ENCODE data around the gene PPP1R14D. TPM values are rescaled to one million over a fixed set of nuclear protein-coding genes. Genes with fewer than 3 reads are reported as not detected.

The PPP1R14D gene
- total RNA-seq, 4 donors from 2014 or later = 0.51 TPM; not detected in 3

DNA sequence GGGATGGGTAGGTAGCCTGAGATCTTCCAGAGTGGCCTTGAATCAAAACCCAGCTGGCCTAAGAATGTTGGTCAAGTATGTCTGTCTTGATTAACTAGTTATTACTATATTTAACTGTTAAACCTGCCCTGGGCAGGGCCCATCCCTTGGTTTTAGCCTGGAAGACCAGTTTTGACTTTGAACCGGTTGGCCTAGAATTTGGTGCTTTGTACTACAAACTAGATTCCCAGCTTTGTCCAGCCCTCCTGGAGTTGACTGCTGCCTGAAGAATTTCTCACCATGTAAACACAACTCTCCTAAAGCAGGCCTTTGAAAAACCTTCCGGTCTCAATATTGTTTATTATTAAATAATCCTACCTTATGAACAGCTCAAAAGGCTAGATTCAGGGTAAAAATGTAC, 42.7 kb downstream of the PPP1R14D start:
- no peaks in the 10 kb centered on the region for H3K9me3 ChIP-seq
- ATAC-seq (no peak), DNase-seq (no peak)
- in situ Hi-C loops (cut with MboI; ENCODE audit: low sequenced_read_pairs in 4 of 4) = loop anchor here in 1 of 4 donors (25.0 kb wide), 1 partner anchor 99 kb away; the partner anchor contains the start of gene RAD51
- no peak overlapping the region for H3K4me3 ChIP-seq
- intact Hi-C loops (cut with DNase I; ENCODE audit: low total_unique reads) = no loop called here
- peaks cover 10 to 18% of the 10 kb centered on the region in 2 donors for H3K4me1 ChIP-seq
- H3K36me3 ChIP-seq = no peaks in the 10 kb centered on the region
- no peak for TF ChIP-seq CTCF (IDR thresholded peaks at IDR 0.05 in 4 of 5, conservative IDR thresholded peaks at IDR 0.05 in 1 of 5)
- no peak for TF ChIP-seq POLR2A (IDR thresholded peaks at IDR 0.05)
- H3K27me3 ChIP-seq = no peaks in the 10 kb centered on the region
- H3K27ac ChIP-seq = no peak overlapping the region

DNA sequence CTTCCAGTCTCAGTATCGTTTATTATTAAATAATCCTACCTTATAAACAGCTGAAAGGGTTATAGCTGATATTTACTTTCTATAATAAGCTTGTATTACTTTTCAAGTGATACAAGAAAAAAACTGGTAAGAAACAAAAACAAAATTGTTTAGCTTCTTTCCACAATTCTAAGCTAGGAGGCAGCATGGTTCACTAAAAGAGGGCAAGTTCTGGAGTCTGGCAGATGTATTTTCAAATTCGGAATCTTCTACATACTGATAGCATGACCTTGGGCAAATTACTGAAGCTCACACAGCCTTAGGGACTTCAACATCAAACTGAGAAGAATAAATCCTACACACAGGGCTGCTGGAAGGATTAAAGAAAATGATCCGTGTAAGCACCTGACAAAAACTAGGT, 43.3 kb downstream of the PPP1R14D start:
- no peaks in the 10 kb centered on the region for H3K36me3 ChIP-seq
- H3K9me3 ChIP-seq = no peaks in the 10 kb centered on the region
- no peak for TF ChIP-seq CTCF (IDR thresholded peaks at IDR 0.05 in 4 of 5, conservative IDR thresholded peaks at IDR 0.05 in 1 of 5)
- no peak for TF ChIP-seq POLR2A (IDR thresholded peaks at IDR 0.05)
- no peaks in the 10 kb centered on the region for H3K27me3 ChIP-seq
- DNase-seq (no peak), ATAC-seq (no peak)
- intact Hi-C loops (cut with DNase I; ENCODE audit: low total_unique reads) = no loop called here
- H3K4me3 ChIP-seq = no peak overlapping the region
- in situ Hi-C loops (cut with MboI; ENCODE audit: low sequenced_read_pairs in 4 of 4) = loop anchor here in 1 of 4 donors (25.0 kb wide), 1 partner anchor 98 kb away; the partner anchor contains the start of gene RAD51
- H3K27ac ChIP-seq = no peak overlapping the region
- peaks cover 7 to 18% of the 10 kb centered on the region in 2 donors for H3K4me1 ChIP-seq

DNA sequence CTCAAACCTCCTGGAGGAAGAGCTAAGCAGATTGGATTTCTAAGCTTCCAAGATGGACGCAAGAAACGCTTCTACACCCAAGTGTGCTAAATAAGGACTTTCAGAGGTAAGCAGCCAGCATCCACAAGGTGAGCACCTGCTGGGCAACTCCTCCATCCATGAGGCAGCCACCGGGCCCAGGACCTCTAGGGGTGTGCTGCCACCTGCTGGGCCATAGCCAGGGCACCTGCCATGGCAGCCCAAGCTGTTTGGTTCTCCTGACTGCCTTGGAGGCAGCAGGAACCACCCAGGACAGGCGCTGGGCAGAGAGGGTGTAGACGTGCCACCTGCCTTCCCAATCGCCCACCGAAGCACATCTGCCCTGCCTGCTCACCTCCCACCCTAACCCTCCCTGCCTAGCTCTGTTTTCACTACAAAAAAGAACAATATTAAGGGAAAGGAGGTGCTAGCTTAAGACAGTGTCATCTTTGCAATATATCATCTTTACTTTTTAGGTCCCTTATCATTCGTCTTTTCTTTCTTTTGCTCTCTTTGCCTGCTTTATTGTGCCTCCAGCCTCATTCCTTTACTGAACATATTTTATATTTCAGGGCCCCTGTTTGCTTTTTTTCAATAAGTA, 45.8 kb downstream of the PPP1R14D start:
- H3K27me3 ChIP-seq = no peaks in the 10 kb centered on the region
- TF ChIP-seq POLR2A (IDR thresholded peaks at IDR 0.05) (no peak), CTCF (IDR thresholded peaks at IDR 0.05 in 4 of 5, conservative IDR thresholded peaks at IDR 0.05 in 1 of 5) (peak in 4 of 5 experiments; percentile 21 to 50 (median 44))
- intact Hi-C loops (cut with DNase I; ENCODE audit: low total_unique reads) (no loop called here), in situ Hi-C loops (cut with MboI; ENCODE audit: low sequenced_read_pairs in 4 of 4) (loop anchor here in 1 of 4 donors (25.0 kb wide), 1 partner anchor 95 kb away; the partner anchor contains the start of gene RAD51)
- no peak overlapping the region for H3K27ac ChIP-seq
- no peaks in the 10 kb centered on the region for H3K9me3 ChIP-seq
- peaks cover 0 to 11% of the 10 kb centered on the region in 2 donors for H3K4me1 ChIP-seq
- no peak overlapping the region for H3K4me3 ChIP-seq
- H3K36me3 ChIP-seq = peaks cover 0 to 24% of the 10 kb centered on the region in 2 donors
- peak in 1 of 2 donors; percentile 51 for ATAC-seq
- DNase-seq = peak in 1 of 2 donors; percentile 38

DNA sequence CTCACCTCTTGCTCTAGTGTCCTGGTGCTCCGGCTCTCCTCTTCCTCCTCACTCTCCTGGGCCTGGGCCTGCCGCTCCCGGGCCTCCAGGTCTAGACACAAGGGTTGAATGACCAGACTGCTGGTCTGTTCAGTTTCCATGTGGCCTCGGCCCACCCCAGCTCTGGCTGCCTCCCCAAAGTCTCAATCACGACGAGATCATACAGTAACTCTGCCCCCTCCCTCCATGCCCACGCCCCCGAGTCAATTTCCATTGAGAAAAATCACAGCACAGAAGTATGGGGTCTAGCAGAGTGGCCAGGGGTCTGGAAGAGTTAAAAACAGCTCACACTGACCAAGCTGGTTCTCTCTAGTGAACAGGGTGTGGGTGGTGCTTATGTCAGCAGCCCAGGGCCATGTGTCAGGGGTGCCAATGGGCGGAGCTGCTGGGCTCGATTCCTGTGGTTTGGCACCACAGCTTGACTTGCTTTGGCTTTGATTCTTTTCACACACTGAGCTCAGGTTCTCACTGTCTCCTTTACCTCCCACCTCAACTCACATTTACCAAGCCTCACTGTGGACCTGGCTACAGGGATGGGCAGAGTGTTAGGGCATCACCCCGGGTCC, 51.9 kb downstream of the PPP1R14D start:
- ATAC-seq = peak; percentile 91 to 97
- H3K4me1 ChIP-seq = peaks cover 7 to 10% of the 10 kb centered on the region in 2 donors
- H3K36me3 ChIP-seq = peaks cover 0 to 75% of the 10 kb centered on the region in 2 donors
- peak overlapping the region; percentile 18 to 70 (median 48) for H3K27ac ChIP-seq
- H3K27me3 ChIP-seq = no peaks in the 10 kb centered on the region
- TF ChIP-seq CTCF (IDR thresholded peaks at IDR 0.05 in 4 of 5, conservative IDR thresholded peaks at IDR 0.05 in 1 of 5) (no peak), POLR2A (IDR thresholded peaks at IDR 0.05) (no peak)
- DNase-seq = peak; percentile 70 to 78
- no peaks in the 10 kb centered on the region for H3K9me3 ChIP-seq
- intact Hi-C loops (cut with DNase I; ENCODE audit: low total_unique reads) (no loop called here), in situ Hi-C loops (cut with MboI; ENCODE audit: low sequenced_read_pairs in 4 of 4) (loop anchor here in 1 of 4 donors (25.0 kb wide), 1 partner anchor 89 kb away; the partner anchor contains the start of gene RAD51)
- H3K4me3 ChIP-seq = no peak overlapping the region

Data from gastrocnemius medialis (tissue), 4 donors.